Esophagus squamous epithelium (tissue), 5 donors: Measurements from ENCODE around the gene STXBP3. TPM values are rescaled to one million over a fixed set of nuclear protein-coding genes. Genes with fewer than 3 reads are reported as not detected.

Experiments used
- DNase-seq: peaks from one replicate; lab custom pipeline; 2025; lab: John Stamatoyannopoulos, UW
- H3K27ac ChIP-seq, 4 donors: fragments of 200-600 bp; sonication (generic); one replicate each; pipeline ENCODE4 v1.5.1; 2016 to 2019; ENCODE audit warnings: mild to moderate bottlenecking in 1 of 4
- H3K27me3 ChIP-seq, 4 donors: fragments of 200-600 bp; sonication (generic); 1 replicate in 3 of 4; 2 replicates in 1 of 4; pipeline versions ENCODE4 v1.5.1 to v1.6.0; 2017 to 2021; ENCODE audit warnings: antibody characterized with exemption in 1 of 4
- H3K36me3 ChIP-seq, 3 donors: fragments of 200-600 bp; sonication (generic); one replicate each; pipeline ENCODE4 v1.5.1; 2016 to 2019
- H3K4me1 ChIP-seq, 3 donors: fragments of 200-600 bp; sonication (generic); one replicate each; pipeline ENCODE4 v1.5.1; 2017 to 2019
- H3K4me3 ChIP-seq, 4 donors: fragments of 200-600 bp; sonication (generic); 1 replicate in 3 of 4; 2 replicates in 1 of 4; pipeline ENCODE4 v1.5.1; 2016 to 2019; ENCODE audit warnings: mild to moderate bottlenecking in 2 of 4, moderate library complexity in 1 of 4
- H3K9me3 ChIP-seq, 3 donors: fragments of 200-600 bp; sonication (generic); one replicate each; pipeline ENCODE4 v1.5.1; 2016 to 2019
- POLR2A ChIP-seq, 4 donors: fragments of 450-650 bp; IDR thresholded peaks; one replicate each; pipeline ENCODE4 v1.6.1; 2017; ENCODE audit warnings: antibody characterized with exemption in 4 of 4, mild to moderate bottlenecking in 4 of 4, moderate library complexity in 3 of 4
- WGBS, 2 donors: methylation state at CpG; one replicate each; pipeline ENCODE4 v1.1.5; 2018; 5-methylcytosine and 5-hydroxymethylcytosine counted together
- intact Hi-C: fragments of 100-400 bp; cut with DNase I; formaldehyde crosslinking; loops from one replicate; pipeline ENCODE4 v1.15.0; 2022
- total RNA-seq, 4 donors: library from RNA; depleted of rRNA; stranded (reverse); fragments of >200 nt; gene quantifications; one replicate each; pipeline ENCODE4 v1.1.0, GENCODE V29; 2016
- TF ChIP-seq, protein P1 (sequence below), 6 experiments: fragments of 450-650 bp in 4 of 6; fragments of 200-600 bp in 2 of 6; sonication (generic) in 2 of 6; IDR thresholded peaks; one replicate each; pipeline ENCODE4 v1.5.1; 2016 to 2019; ENCODE audit warnings: antibody characterized with exemption in 6 of 6, mild to moderate bottlenecking in 4 of 6, moderate library complexity in 4 of 6
- donor health status: DM: yes; HTN: yes; CAD: no.

Gene STXBP3
- total RNA-seq, 4 donors from 2014 or later, result 31.3 to 79.9 (median 45.3) TPM

DNA sequence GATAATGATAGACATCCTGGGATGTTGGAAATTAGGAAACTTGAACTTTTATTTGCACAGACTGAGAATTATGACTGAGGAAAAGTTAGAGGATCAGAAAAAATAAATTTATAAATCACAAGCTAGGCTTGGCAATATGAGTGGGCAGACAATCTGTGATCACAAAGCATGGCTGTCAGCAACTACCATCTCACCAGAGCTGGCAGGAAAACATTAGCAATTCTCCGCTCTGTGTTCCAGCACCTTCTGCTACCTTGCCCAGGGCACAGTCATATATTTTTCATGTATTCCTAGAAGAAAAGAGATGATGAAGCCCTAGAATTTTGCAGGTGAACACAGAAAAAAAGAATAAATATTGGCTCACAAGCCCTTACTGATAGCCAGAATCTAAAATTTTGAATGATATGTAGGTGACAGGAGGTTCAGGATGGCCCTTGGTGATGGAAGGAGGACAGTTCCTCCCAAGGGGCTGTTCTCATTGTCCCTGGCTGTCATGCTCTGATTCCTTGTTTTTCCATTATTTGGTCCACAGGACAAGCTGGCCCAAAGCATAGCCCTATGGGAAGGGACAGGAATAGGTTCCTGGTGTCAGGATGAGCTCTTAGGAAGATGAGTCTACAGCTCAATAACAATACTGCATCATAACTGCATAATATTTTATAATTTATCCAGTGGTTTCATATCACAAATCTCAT lies 12.2 kb upstream of the STXBP3 start:
- TF ChIP-seq, protein P1, sequence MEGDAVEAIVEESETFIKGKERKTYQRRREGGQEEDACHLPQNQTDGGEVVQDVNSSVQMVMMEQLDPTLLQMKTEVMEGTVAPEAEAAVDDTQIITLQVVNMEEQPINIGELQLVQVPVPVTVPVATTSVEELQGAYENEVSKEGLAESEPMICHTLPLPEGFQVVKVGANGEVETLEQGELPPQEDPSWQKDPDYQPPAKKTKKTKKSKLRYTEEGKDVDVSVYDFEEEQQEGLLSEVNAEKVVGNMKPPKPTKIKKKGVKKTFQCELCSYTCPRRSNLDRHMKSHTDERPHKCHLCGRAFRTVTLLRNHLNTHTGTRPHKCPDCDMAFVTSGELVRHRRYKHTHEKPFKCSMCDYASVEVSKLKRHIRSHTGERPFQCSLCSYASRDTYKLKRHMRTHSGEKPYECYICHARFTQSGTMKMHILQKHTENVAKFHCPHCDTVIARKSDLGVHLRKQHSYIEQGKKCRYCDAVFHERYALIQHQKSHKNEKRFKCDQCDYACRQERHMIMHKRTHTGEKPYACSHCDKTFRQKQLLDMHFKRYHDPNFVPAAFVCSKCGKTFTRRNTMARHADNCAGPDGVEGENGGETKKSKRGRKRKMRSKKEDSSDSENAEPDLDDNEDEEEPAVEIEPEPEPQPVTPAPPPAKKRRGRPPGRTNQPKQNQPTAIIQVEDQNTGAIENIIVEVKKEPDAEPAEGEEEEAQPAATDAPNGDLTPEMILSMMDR (IDR thresholded peaks at IDR 0.05), result no peak
- no peak for TF ChIP-seq POLR2A (IDR thresholded peaks at IDR 0.05)
- WGBS, 2 donors, result 88 to 90% methylated on average over 1 of the region's 1 CpG
- Histone ChIP-seq H3K4me1 (no peaks in the 10 kb centered on the region), H3K36me3 (no peaks in the 10 kb centered on the region), H3K27me3 (no peaks in the 10 kb centered on the region), H3K27ac (no peak overlapping the region), H3K9me3 (no peaks in the 10 kb centered on the region), H3K4me3 (no peak overlapping the region)
- no peak for DNase-seq
- intact Hi-C loops, result no loop called here

DNA sequence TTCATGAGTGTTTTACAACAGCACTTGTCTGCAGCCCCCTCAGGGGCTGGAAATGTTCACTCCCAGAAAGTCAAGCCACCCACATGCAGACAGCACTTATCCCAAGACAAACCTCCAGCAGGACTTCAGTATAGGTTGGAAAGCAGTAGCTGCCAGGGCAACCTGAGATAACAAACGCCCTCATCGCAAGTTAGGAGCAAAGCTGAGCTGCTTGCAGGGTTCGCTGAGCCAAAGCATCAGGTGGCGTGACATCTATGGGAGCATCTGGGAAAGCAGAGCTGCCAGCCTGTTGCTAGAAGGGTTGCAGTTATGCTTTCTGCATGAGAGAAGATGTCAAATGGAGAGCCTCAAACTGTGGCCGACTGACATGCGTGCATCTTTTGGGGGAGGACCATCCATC lies 4.2 kb upstream of the STXBP3 start:
- Histone ChIP-seq H3K27me3 (no peaks in the 10 kb centered on the region), H3K36me3 (no peaks in the 10 kb centered on the region), H3K9me3 (no peaks in the 10 kb centered on the region), H3K27ac (no peak overlapping the region), H3K4me1 (peaks cover 0 to 3% (median 0%) of the 10 kb centered on the region in 3 donors), H3K4me3 (no peak overlapping the region)
- no peak for DNase-seq
- WGBS, 2 donors, result 79 to 83% methylated on average over 5 to 6 of the region's 6 CpGs
- intact Hi-C loops, result no loop called here
- no peak for TF ChIP-seq POLR2A (IDR thresholded peaks at IDR 0.05)
- TF ChIP-seq, protein P1 (IDR thresholded peaks at IDR 0.05), result no peak

DNA sequence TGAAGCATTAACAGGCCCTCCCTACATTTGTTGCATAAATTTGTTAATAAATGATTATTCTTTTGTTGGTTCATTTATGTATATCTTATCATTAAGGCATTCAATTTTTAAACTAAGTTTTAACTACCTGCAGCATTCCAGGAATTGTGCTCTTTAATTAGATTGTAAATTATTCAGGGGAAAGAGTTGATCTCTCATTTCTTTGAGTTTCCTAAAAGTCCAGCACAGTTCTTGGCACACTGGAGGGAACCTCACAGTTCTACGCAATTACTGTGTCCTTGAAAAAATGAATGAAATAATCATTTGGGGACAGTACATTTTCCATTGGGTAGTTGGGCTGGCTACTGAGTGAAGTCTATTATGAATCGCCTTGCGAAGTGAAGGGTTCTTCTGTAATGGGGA lies 493 bp upstream of the STXBP3 start:
- TF ChIP-seq, protein P1 (IDR thresholded peaks at IDR 0.05), result no peak
- no peak for TF ChIP-seq POLR2A (IDR thresholded peaks at IDR 0.05)
- DNase-seq, result no peak
- H3K4me1 ChIP-seq, result peaks cover 5 to 38% (median 13%) of the 10 kb centered on the region in 3 donors
- H3K9me3 ChIP-seq, result no peaks in the 10 kb centered on the region
- H3K27ac ChIP-seq, result peak overlapping the region; percentile 97 to 100 (median 98)
- 27 to 39% methylated on average over 3 of the region's 3 CpGs for WGBS, 2 donors
- H3K27me3 ChIP-seq, result no peaks in the 10 kb centered on the region
- no peaks in the 10 kb centered on the region for H3K36me3 ChIP-seq
- intact Hi-C loops, result no loop called here
- H3K4me3 ChIP-seq, result peak overlapping the region in 3 of 4 donors; percentile 74 to 99 (median 92)

DNA sequence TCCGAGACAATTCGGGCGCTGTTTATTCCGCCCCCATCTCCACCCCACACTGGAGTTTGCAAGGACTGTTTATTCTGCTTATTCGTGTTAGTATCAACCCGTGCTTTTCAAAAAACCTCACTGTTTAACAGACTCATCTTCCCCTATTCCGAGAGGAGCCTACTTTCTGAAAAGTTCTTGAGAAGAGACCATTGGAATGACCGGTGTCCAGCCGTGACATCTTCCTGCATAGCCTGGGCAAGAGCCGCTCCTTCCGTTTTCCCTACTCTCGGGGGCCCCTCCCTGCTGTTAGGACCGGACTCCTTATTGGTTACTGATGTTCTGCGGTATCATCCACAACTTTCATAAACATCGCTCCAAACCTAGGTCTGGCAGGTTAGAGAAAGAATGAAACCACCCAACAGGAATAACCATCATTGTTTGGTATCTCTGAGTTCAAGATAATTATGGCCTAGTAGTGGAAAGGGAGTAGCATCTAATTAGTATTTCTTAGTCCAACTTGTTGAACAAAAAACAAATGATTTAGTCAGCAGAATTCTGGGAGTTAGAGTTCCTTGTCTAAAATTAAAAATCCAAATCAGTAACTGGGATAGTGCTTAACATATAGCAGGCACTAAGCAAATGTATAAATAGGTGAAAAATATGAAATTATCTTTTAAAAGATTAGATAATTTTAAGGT lies 837 bp downstream of the STXBP3 start:
- H3K27ac ChIP-seq, result peak overlapping the region; percentile 97 to 100 (median 98)
- peak; percentile 11 for DNase-seq

More for the DNA sequence above, 837 bp downstream of the STXBP3 start:
- WGBS, 2 donors, result 0% methylated on average over 15 of the region's 15 CpGs
- Histone ChIP-seq H3K36me3 (peaks cover 0 to 5% (median 0%) of the 10 kb centered on the region in 3 donors), H3K9me3 (no peaks in the 10 kb centered on the region), H3K4me3 (peak overlapping the region; percentile 74 to 99 (median 84)), H3K27me3 (no peaks in the 10 kb centered on the region), H3K4me1 (peaks cover 5 to 47% (median 15%) of the 10 kb centered on the region in 3 donors)
- TF ChIP-seq, protein P1 (IDR thresholded peaks at IDR 0.05), result no peak
- peak in 2 of 4 donors; percentile 42 to 64 for TF ChIP-seq POLR2A (IDR thresholded peaks at IDR 0.05)
- intact Hi-C loops, result no loop called here
